Activated T-cell treated with anti-CD3 and anti-CD28 coated beads for 24 hours (primary cell): ENCODE results near the gene SIRPB2.

Source experiments
- DNase-seq: peaks from one replicate; pipeline ENCODE4 v3.0.0-alpha.2; 2020; ENCODE audit warnings: low read depth

The SIRPB2 gene

DNA sequence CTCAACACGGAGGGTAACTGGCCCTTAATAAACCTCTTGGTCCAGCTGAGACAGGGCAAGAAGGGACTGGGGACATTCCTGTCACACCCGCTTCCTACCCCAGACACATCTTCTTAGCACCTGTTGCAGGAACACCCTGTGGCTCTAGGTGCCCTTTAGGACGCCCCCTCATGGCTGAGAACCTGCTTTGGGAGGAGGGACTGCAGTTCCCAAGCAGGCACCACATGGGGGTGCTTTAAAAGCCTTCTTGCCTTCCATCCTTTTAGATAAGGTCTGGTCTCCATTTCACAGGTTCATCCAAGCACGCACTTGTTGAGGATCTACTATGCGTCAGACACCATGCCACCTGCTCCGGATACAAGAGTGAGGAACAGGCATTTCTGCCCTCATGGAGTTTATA is 51.2 kb downstream of the SIRPB2 start:
- DNase-seq = no peak

DNA sequence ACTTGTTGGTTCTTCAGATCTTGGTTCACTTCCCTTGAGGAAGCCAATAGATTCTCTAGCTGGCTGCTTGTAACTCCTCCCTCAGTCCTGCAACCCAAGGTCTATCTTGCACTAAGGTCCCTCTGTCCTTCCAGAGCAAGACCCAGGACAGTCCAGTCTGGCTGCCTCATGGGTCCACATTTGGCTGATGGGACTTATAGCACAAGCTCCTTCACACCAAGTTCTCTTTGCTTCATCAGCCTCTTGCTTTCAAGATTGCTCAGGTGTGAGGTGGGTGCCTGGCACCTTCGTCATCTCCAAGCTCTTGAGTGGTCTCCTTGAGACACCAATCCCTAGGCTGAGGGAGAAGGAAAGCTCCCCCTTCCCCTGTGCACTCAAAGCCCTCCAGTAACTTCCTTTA is 52.9 kb downstream of the SIRPB2 start:
- DNase-seq = no peak

DNA sequence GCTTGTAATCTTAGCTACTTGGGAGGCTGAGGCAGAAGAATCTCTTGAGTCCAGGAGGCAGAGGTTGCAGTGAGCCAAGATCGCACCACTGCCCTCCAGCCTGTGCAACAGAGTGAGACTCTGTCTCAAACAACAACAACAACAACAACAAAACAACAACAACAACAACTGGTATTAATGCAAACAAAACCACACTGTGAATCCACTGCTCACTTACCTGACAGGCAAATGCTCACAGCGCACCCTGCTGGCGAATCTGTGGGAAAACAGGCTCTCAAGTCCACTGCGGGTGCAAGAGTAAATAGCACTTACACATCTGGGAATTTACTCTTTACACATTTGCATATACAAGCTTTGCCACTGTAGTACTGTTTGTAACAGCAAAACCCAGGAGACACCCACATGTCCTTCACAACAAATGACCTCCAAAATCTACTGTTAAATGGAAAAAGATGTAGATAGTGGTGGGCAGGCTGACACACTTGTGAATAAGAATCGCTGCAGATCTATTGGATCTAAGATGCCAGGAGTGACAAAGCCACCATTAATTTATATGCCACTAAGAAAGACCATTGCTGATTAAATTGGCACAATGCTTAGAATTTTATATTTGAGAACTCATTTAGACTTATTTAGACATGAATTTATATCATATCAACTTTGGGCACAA is 53.9 kb downstream of the SIRPB2 start:
- DNase-seq = peak; percentile 64

DNA sequence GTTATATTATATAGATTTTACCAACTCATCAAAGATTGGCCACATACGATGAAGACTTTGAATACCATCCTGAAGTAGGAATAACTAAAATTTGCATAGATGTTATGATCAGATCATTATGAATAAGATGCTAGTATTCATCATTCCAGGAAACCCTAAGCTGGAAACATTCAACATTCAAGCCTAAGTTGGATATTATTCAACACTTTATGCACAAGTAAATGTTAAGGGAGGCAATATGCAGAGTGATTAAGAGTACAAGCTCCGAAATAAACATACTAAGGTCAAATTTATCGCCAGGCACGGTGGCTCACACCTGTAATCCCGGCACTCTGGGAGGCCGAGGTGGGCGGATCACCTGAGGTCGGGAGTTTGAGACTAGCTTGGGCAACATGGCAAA is 55.0 kb downstream of the SIRPB2 start:
- no peak for DNase-seq

DNA sequence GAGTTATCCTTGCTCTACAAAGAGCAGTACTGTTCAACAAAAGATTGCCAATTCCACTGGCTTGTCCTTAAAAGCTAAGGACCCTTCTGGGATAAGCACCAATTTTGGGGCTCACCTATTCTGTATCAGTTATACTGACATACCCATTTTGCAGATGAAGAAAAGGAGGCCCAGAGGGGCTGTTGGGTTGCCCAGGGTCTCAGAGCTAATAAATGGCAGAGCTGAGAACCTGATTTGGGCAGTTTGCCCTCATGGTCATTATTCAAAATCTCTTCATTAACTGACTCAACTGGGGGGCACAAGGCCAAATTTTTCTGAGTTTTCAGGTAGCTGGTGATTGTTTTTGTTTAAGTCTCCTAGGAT is 55.9 kb downstream of the SIRPB2 start:
- no peak for DNase-seq

DNA sequence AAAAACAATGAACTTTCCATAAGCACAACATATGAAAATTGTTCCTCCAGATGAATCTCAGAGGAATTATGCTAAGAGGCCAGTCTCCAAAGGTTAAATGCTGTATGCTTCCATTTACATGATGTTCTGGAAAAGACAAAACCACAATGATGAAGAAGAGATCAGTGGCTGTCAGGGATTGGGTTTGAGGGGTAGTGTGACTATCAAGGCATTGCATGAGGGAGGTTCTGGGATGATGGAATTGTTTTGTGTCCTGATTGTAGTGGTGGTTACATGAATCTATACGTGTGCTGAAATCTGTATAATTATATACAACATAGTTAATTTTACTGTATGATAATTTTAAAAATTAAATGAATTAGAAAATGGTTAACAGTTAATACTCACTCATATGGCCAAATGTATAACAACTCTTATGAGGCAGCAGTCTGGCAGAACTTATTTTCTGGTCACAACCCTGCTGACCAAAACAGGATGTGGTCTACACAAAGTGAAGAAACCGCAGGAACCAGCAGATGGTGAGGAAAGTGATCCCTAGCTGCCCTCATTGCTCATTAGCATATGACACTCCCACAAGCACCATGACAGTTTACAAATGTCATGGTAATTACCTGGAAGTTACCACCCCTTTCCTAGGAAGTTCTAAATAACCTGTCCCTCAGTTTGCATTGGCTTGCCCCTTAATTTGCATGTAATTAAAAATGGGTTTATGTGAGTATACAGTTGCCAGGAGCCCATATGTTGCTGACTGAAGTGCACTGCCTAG is 56.5 kb downstream of the SIRPB2 start:
- peak; percentile 48 for DNase-seq

DNA sequence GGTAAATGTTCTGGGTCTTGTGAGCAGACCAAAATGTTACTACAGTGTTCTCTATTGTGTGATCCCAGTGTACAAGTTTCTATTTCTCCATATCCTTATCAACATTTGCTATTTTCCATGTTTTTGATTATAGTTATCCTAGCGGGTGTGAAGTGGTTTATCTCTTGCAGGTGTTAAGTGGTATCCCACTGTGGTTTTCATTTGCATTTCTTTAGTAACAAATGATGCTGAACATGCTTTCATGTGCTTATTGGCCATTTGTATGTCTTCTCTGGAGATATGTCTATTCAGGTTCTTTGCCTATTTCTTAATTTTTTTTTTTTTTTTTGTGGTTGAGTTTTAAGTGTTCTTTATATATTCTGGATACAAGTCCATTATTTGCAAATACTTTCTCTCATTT is 60.1 kb downstream of the SIRPB2 start:
- DNase-seq = no peak

DNA sequence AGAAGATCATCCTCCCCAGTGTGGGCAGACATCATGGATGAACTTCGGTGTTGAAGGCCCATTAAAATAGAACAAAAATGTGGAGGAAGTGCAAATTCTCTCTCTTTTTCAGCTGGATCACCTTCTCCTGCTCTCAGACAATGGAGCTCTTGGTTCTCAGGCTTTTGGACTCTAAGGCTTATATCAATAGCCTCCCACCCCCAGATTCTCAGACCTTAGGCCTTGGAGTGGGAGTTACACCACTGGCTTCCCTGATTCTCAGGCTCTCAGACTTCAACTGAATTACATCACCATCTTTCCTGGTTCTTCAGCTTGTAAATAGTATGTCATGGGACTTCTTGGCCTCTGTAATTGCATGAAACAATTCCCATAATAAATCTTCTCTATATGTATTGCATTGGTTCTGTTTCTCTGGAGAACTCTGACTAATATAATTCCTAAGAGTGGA is 61.2 kb downstream of the SIRPB2 start:
- no peak for DNase-seq

DNA sequence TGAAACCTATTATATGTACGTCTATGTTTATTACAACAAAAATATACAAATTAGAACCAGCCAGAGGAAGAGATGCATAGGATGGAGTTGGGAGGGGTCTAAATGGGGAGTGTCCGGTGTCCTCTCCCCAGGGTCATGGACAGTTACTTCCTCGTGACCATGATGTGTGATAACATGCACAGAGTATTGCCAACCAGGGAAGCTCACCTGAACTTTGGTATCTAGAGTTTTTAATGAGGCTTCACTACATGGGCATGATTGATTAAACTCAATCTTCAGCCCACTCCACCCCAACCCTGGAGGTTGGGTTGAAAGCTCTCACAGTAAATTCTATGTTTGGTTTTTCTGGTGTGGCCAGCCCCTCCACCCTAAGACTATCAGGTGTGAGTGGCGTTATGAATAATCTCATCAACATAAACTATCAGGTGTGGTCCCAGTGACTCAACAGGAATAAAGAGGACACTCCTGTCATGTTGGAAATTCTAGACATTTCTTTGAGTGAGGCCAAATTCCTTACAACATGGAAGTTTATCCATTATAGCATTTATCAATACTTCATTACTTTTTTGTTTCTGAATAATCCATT is 62.0 kb downstream of the SIRPB2 start:
- no peak for DNase-seq

DNA sequence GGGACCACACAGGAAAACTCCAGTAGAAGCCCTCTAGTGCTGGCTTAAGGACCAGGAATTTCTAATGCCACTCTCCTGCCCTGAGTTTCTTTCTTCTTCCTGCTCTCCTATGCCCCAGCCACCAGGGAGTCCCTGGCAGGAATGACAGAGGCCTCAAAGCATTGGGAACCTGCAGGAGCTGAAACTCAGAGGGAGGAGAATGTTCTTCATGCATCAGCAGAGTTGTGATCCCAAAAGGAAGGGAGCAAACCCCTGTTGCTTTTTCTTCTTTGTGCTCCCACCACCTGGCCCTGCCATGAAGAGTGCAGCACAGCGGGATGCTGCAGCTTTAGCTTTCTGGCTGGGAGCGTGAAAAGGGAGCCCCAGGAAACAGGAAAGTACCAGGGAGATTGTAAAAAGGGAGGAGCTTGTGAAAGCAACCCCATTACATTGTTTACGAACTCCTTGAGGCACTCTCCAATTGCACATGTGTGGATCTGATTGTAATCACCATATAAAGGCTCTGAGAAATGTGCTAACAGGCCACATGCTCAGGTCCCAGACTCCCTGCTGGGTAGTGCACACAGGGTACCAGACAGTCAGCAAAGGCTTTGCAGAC is 63.7 kb downstream of the SIRPB2 start:
- DNase-seq = no peak

DNA sequence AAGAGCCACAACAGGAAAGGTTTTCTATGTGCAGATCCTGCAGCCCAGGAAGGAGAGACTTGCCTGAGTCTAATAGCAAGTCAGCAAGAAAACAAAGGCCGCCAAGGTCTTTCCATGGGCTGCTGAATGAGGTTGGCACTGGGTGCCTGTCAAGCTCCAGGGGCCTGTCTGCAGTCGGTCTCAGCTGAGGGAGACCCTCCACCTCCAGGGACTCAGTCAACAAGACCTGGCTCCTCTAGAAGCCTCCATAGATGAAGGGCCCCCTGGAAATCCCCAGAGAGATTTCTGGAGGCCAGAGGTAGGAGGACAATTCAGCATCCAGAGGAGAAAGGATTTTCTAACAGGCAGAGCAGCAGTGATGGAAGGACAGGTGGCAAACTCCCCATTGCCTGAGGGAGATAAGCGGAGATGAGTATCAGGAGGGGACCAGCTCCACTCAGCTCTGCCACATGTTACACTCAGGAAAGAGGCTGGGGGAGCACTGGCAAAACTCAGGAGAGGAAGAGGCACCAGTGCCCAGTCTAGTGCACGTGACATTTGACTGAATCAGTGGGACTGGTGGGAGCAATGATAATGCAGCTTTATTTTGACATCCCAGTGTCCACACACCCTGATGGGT is 64.9 kb downstream of the SIRPB2 start:
- no peak for DNase-seq
